GM12873 (cell line): ENCODE data around the gene B4GALT3.

Source experiments
- CTCF ChIP-seq: IDR thresholded peaks from 2 replicates; pipeline ENCODE4 v1.5.1; 2012; ENCODE audit warnings: low read depth, mild to moderate bottlenecking, moderate library complexity, low read length, control low read depth; ENCODE audit not compliant: insufficient read depth; ENCODE audit errors: missing control alignments

B4GALT3 gene

GRCh38 chr1:161140755-161141400 lies 36.4 kb downstream of the B4GALT3 start:
- TF ChIP-seq CTCF: no peak

DNA sequence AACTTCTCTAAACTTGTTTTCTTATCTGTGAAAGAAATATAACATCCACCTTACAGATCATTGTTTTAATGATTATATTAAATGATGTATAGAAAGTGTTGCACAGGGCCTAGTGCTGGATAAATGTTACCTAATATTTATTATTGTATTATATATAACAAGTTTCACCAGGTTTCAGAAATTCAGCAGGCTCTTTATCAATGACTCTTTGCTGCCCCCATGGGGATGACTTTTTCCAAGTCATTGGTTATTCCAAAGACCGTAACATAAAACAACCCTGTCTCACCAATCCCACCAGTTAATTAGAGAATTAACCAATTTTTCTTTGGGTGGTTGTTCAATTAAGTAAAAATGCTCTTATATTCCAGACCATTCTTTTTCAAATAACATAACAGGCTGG lies 37.5 kb downstream of the B4GALT3 start:
- peak; percentile 42 for TF ChIP-seq CTCF

DNA sequence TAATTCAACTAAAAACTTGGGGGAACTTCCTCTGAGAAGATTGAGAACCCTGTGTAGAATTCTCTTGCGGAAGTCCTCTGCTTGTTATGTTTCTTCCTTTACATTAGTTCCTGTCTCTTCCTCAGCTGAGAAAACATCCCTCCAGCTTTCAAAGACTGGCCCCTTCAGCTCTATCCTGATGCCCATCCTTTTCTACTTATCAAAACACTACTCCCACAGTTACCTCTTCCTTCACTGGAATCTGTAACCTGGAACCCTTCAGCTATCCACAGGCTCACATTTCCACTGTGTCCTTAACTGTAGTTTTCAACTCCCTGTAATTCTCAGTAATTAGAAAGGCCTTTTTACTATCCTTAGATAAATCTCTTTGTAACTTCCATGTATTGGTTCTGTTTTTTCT lies 38.9 kb downstream of the B4GALT3 start:
- no peak for TF ChIP-seq CTCF

DNA sequence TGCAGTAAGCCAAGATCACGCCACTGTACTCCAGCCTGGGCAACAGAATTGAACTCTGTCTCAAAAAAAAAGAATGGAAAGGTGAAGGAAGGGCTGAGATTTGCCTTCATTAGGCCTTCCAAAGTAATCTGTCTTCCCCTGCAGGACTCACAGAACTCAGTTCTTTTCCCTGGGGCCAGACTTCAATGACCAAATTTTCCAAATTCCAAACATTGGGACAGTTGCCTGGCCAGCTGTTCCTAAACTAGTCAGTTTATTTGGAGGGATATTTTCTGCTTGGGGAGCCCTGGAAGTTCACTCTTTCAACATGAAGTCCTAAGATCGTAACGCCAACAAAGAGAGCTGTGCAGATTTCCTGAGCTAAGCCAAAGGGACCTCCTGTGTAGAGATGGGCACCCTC lies 39.4 kb downstream of the B4GALT3 start:
- no peak for TF ChIP-seq CTCF

DNA sequence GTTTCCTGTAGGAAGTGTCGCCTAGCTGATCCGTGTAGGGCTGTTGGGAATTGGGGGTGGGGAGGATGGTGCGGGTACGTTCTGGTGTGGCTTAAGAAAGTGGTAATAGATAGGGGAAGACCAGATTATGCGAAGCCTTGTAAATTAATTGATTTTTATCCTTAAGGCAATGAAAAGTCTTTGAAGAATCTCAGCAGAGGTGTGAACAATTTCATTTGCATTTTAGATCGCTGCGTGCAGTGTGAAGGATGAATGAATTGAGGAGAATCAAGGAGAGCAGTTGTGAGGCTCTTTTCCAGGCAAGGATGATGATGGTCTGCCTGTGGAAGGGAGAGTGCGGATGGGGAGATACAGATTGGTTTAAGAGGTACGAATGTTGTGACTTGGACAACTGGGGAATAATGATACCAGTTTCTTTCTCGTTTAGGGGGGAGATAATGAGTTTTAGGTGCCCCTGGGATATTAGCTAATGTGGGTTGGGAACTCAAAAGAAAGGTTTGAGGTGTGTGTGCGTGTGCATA lies 44.0 kb downstream of the B4GALT3 start:
- TF ChIP-seq CTCF: no peak

- TF ChIP-seq CTCF: peak; percentile 16
These were observed 44.7 kb downstream of the B4GALT3 start, which contains the start of gene DEDD for GRCh38 chr1:161132410-161133219. TSS of gene DEDD (minus strand) at chr1:161132667. CDS start at chr1:161124462, 8,205 bp downstream.
